OCI-LY3 (cell line): ENCODE measurements around the gene SGO2.
A peak's percentile ranks its signal among the peaks of the same experiment; 100 is the strongest.

Source experiments
- H2AFZ ChIP-seq: fragments of 200-600, 300-600 bp; shearing (Covaris generic); 2 replicates; pipeline ENCODE4 v1.6.0; 2014; ENCODE audit warnings: antibody characterized with exemption, low read depth, low read length
- H3K27ac ChIP-seq: fragments of 200-600, 300-600 bp; sonication (generic); 2 replicates; pipeline ENCODE4 v1.5.1; 2014; ENCODE audit warnings: mild to moderate bottlenecking, low read length, moderate library complexity, mixed read lengths
- H3K27me3 ChIP-seq: fragments of 200-600, 300-600 bp; sonication (generic); 2 replicates; pipeline ENCODE4 v1.6.1; 2014; ENCODE audit warnings: low read depth, low read length, mixed read lengths
- H3K36me3 ChIP-seq: fragments of 200-600, 300-600 bp; sonication (generic); replicated peaks from 2 replicates; pipeline ENCODE3; 2014; ENCODE audit warnings: low read depth, low read length, mixed read lengths
- H3K4me1 ChIP-seq: fragments of 300-600, 200-600 bp; sonication (generic); 2 replicates; pipeline ENCODE4 v1.6.1; 2014; ENCODE audit warnings: low read length, mixed read lengths
- H3K4me2 ChIP-seq: fragments of 200-600, 300-600 bp; sonication (generic); 2 replicates; pipeline ENCODE4 v1.6.1; 2014; ENCODE audit warnings: low read length, mixed read lengths
- H3K4me3 ChIP-seq: fragments of 300-600, 200-600 bp; sonication (generic); 2 replicates; pipeline ENCODE4 v1.5.1; 2014; ENCODE audit warnings: antibody characterized with exemption, mild to moderate bottlenecking, low read length, moderate library complexity
- H3K79me2 ChIP-seq: fragments of 300-600, 200-600 bp; shearing (Covaris generic); 2 replicates; pipeline ENCODE4 v1.6.1; 2014; ENCODE audit warnings: mild to moderate bottlenecking, low read length, mixed read lengths
- H3K9ac ChIP-seq: fragments of 300-600, 200-600 bp; shearing (Covaris generic); 2 replicates; pipeline ENCODE4 v1.6.0; 2014; ENCODE audit warnings: mild to moderate bottlenecking, low read length, moderate library complexity
- H3K9me3 ChIP-seq: fragments of 200-600, 300-600 bp; shearing (Covaris generic); 2 replicates; pipeline ENCODE4 v1.6.1; 2014; ENCODE audit warnings: low read length, mixed read lengths; ENCODE audit not compliant: insufficient read depth
- H4K20me1 ChIP-seq: fragments of 200-600, 300-600 bp; sonication (generic); 2 replicates; pipeline ENCODE4 v1.6.1; 2016; ENCODE audit warnings: low read length, mixed read lengths; ENCODE audit not compliant: insufficient read depth
- CTCF ChIP-seq: fragments of 200-600, 300-600 bp; sonication (generic); IDR thresholded peaks from 2 replicates; pipeline ENCODE4 v1.5.1; 2014; ENCODE audit warnings: antibody characterized with exemption, low read length, low read depth
- EZH2phosphoT487 ChIP-seq: fragments of 200-600 bp; shearing (Covaris generic); IDR thresholded peaks from 2 replicates; pipeline ENCODE4 v1.6.1; 2018; ENCODE audit warnings: antibody characterized with exemption, mixed run types, low read depth

The SGO2 gene

GRCh38 chr2:200482194-200482593 lies 43.8 kb upstream of the SGO2 start:
- Histone ChIP-seq H4K20me1 (no peaks in the 10 kb centered on the region), H3K27ac (no peak overlapping the region), H3K79me2 (no peaks in the 10 kb centered on the region), H3K36me3 (no peaks in the 10 kb centered on the region), H3K27me3 (no peaks in the 10 kb centered on the region), H3K9me3 (no peaks in the 10 kb centered on the region), H3K4me1 (no peaks in the 10 kb centered on the region), H2AFZ (no peak overlapping the region), H3K4me3 (no peak overlapping the region), H3K4me2 (no peak overlapping the region), H3K9ac (no peak overlapping the region)
- no peak for TF ChIP-seq EZH2phosphoT487
- no peak for TF ChIP-seq CTCF

- Histone ChIP-seq H3K27me3 (no peaks in the 10 kb centered on the region), H3K4me2 (no peak overlapping the region), H3K4me1 (no peaks in the 10 kb centered on the region), H2AFZ (no peak overlapping the region), H3K36me3 (peaks cover under 1% of the 10 kb centered on the region), H3K9me3 (no peaks in the 10 kb centered on the region), H3K79me2 (no peaks in the 10 kb centered on the region), H3K9ac (no peak overlapping the region), H3K4me3 (no peak overlapping the region), H3K27ac (no peak overlapping the region), H4K20me1 (no peaks in the 10 kb centered on the region)
- TF ChIP-seq CTCF (peak; percentile 65), EZH2phosphoT487 (no peak)
Observed at GRCh38 chr2:200483729-200484198, 42.2 kb upstream of the SGO2 start.

- Histone ChIP-seq H3K4me3 (no peak overlapping the region), H3K27me3 (no peaks in the 10 kb centered on the region), H4K20me1 (no peaks in the 10 kb centered on the region), H3K27ac (no peak overlapping the region), H3K36me3 (peaks cover 7% of the 10 kb centered on the region), H3K9me3 (no peaks in the 10 kb centered on the region), H3K4me2 (no peak overlapping the region), H2AFZ (no peak overlapping the region), H3K79me2 (no peaks in the 10 kb centered on the region), H3K4me1 (no peaks in the 10 kb centered on the region), H3K9ac (no peak overlapping the region)
- TF ChIP-seq CTCF (no peak), EZH2phosphoT487 (no peak)
Observed at GRCh38 chr2:200484934-200485333, 41.1 kb upstream of the SGO2 start.

GRCh38 chr2:200486529-200486928 lies 39.5 kb upstream of the SGO2 start:
- H3K4me3 ChIP-seq = no peak overlapping the region
- TF ChIP-seq CTCF (no peak), EZH2phosphoT487 (no peak)
- no peaks in the 10 kb centered on the region for H3K9me3 ChIP-seq
- no peaks in the 10 kb centered on the region for H3K27me3 ChIP-seq
- H3K4me1 ChIP-seq = no peaks in the 10 kb centered on the region
- no peak overlapping the region for H3K4me2 ChIP-seq
- no peaks in the 10 kb centered on the region for H3K79me2 ChIP-seq
- H3K9ac ChIP-seq = no peak overlapping the region
- peaks cover 16% of the 10 kb centered on the region for H3K36me3 ChIP-seq
- H4K20me1 ChIP-seq = no peaks in the 10 kb centered on the region
- no peak overlapping the region for H3K27ac ChIP-seq
- H2AFZ ChIP-seq = no peak overlapping the region
